Activated CD4-positive, alpha-beta T cell treated with anti-CD3 and anti-CD28 coated beads for 1 hour (primary cell): Measurements from ENCODE around the gene KRT14.
A peak's percentile ranks its signal among the peaks of the same experiment; 100 is the strongest.
"Not testable (repeated sequence)": the region's sequence is repeated elsewhere in the genome, so short reads cannot be mapped to it uniquely, and the experiment has no call there.

Experiments used
- DNase-seq: peaks from one replicate; pipeline ENCODE4 v3.0.0-alpha.2; 2020

KRT14 gene

GRCh38 chr17:41576740-41577139 is 10.0 kb downstream of the KRT14 start:
- not testable (repeated sequence) for DNase-seq

GRCh38 chr17:41575336-41575735 is 11.4 kb downstream of the KRT14 start:
- no peak for DNase-seq

- no peak for DNase-seq
Observed at GRCh38 chr17:41571561-41572434, 14.9 kb downstream of the KRT14 start, which contains the start of gene KRT9. TSS of gene KRT9 (minus strand) at chr17:41572059. CDS start at chr17:41571992, 67 bp downstream.

- no peak for DNase-seq
Observed at GRCh38 chr17:41567317-41567716, 19.4 kb downstream of the KRT14 start.

DNA sequence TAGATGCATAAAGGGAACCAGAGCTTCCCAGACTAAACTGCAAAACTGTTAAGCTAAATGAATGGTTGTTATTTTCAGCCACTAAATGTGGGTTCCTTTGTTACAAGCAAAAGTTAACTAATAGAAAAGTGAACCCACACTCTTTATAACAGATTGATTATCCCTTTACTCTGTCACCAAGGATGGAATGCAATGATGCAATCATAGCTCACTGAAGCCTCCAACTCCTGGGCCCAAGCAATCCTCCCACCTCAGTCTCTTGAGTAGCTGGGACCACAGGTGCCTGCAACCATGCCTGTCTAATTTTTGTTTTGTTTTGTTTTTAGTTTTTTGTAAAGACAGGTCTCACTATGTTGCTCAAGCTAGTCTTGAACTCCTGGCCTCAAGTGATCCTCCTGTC is 21.4 kb downstream of the KRT14 start:
- DNase-seq: no peak

DNA sequence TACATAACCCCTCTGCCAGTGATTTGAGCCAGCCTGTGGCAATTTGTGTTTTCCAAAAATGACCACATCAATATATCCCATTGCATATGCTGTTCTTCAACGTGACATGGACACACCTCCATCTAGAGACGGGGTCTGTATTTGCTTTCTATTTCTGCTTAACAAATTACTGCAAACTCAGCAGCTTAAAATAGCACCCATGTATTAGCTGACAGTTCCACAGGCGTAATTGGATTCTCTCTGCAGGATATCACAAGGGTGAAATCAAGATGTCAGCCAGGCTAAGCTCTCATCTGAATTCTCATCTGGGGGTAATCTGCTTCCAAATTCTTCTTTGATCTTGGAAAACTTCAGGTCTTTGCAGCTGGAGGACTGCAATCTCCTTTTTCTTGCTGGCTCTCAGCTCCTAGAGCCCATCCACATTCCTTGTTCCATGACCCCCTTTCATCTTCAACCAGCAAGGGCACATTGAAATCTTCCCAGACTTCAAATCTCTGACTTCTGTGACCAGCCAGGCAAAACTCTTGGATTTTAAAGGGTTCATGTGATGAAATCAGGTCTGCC is 23.0 kb downstream of the KRT14 start:
- no peak for DNase-seq

DNA sequence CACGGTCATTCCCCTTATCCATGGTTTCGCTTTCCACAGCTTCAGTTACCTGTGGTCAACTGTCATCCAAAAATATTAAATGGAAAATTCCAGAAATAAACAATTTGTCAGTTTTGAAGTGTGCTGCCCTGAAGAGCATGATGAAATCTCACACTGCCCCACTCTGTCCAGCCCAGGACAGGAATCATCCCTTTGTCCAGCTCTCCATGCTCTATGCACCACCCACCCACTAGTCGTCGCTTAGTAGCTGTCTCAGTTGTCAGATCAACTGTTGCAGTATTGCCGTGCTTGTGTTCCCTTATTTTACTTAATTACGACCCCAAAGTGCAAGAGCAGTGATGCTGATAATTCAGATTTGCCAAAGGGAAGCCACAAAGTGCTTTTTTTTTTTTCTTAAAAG is 25.1 kb downstream of the KRT14 start:
- no peak for DNase-seq

- no peak for DNase-seq
Observed at GRCh38 chr17:41559548-41559947, 27.1 kb downstream of the KRT14 start.

GRCh38 chr17:41556931-41557330 is 29.8 kb downstream of the KRT14 start:
- DNase-seq: no peak

- DNase-seq: no peak
Observed at GRCh38 chr17:41556306-41556705, 30.4 kb downstream of the KRT14 start.

DNA sequence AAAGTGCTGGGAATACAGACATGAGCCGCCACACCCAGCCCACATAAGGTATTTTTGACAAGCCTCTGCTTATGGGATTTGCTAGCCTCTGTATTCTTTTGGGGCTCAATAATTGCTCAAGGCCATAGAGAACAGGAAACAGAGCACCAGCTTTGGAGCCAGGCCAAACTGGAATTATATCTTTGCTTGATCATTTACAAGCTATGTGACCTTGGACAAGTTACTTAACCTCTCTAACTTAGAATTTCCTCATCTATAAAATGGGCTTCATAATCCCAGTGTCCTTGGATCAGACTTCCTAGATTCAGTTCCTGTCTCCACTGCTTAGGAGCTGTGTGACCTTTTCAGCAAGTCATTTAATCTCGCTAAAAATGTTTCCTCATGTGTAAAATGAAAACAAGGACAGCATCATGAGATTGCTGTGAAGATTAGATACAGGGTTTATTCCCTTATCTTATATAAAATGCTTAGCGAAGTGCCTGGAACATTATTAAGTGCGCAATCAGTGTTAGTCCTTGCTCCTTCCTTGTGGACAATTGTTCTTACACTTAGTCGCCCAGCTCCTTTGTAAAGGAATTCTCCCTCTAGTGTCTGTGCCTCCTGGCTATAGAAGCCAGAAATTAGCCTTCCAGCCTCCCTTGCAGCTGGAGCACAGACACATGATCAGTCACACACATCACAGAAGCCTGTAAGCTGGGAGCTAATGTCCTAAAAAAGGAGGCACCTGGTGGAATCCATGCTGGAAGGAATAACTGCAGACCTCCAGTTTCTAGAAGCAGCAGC is 31.4 kb downstream of the KRT14 start:
- no peak for DNase-seq

GRCh38 chr17:41553987-41554680 is 32.6 kb downstream of the KRT14 start:
- no peak for DNase-seq

DNA sequence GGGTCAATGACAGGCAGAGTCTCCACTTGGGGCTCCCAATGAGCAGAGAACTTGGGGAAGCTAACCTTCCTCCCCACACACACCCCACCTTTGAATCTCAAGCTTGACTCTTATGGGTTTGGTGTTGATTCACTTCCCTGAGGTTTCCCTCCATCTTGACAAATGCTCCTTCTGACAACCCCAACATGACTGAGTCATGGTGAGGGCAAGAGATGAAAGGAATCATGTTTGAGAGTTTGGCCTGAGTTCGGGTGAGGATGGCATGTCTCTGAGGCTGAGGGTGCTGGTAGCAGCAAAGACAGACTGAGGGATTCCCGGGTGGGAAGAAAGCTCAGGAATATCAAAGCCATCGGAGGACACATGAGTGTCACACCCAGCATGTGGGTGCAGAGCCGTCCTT is 33.5 kb downstream of the KRT14 start:
- no peak for DNase-seq

- no peak for DNase-seq
Observed at GRCh38 chr17:41552455-41552854, 34.2 kb downstream of the KRT14 start.

- DNase-seq: no peak
Observed at GRCh38 chr17:41551365-41551764, 35.3 kb downstream of the KRT14 start.

GRCh38 chr17:41549596-41550039 is 37.1 kb downstream of the KRT14 start:
- DNase-seq: no peak

DNA sequence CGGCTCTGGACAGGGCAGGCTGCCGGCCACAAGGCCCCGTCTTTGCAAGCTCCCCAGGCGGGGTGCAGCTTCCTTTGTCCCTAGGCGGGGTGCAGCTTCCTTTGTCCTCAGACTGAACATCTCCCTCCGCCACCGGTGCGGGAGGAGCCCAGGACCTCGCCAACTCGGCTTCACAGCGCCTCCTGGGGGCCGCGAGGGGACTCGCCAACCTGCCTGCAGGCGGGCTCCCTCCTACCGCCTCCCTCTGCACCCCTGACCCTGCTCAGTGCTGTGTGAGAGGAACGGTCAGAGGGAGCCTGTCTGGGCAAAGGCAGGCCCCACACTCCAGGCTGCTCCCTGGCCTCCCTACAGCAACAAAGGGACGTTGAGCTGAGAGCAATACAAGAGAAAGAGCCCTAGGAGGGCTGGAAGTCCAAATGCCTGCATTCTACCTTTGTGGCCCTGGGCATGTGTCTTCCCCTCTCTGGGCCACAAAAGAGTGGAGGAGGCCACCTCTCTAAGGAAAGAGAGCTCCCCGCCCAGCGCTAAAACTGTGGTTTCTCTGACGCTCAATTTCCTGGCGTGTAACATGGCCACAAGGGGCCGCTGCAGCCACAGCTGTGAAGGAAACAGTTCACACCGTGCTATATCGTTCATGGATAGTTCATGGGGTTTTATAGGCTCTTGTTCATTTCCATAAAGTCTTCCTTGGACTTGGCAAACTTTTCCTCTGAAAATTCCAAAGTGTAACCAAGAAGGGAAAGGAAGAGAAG is 37.7 kb downstream of the KRT14 start:
- peak; percentile 73 for DNase-seq

DNA sequence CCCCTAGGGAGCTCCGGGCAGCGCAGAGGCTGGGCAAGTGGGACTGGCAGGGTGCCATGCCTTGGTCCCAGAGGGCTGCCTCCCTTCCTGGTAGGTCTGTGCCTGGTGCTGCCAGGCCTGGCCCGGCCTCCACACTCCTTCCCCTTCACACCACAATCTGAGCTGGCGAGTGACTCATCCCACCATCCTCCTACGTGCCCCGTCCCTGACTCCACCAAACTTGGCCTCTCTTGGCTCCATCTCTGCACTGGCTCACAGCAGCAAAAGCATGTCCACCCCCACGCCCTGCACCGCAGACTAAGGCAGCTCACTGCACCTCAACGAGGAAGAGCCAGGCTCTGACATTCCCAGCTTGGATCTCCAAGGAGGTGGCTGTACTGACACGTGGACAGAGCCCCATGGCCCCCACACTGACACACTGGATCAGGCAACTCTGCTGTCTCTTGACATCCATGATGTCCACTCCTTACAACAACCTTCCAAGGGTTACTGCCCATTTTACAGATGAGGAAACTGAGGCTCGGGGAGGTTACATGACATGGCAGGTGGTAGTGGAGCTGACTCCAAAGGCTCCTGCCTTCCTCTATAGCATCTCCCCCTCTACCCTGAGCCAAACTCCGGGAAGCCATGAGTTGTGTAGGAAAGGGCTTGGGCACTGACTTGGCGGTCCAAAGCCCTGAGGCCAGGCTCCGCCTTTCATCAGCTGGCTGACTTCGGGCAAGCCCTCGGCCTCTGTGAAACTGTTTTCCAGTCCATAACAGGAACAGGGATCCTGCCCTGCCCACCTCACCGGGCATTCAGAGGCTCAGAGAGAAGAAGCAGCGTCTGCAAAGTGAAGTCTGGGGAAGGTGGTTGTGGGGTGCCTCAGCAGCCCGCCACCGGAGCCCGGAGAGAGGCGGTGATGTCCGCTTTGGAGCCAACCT is 38.5 kb downstream of the KRT14 start:
- peak; percentile 13 for DNase-seq

DNA sequence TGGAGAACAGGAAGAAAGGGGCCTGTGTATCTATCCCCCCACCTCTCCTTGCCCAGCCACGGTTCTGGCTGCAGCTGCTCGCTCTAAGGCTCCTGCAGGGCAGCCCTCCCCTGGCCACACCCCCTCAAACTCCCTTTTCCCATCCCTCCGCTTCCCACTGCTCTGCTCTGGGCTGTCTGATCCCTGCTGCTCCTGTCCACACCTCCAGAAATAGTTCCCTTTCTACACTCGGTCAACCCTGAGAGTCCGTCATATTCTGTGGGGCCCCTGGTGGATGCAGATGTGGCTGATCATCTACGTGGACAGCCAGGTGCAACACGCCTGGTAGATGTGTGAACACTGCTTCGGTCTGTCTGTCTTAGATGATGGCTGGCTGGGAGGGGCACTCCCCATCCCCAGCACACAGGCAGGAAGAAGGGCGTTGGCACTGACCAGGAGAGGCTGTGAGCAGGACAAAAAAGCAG is 39.3 kb downstream of the KRT14 start:
- no peak for DNase-seq

GRCh38 chr17:41546819-41547218 is 39.9 kb downstream of the KRT14 start:
- no peak for DNase-seq

- DNase-seq: no peak
Observed at GRCh38 chr17:41545829-41546410, 40.8 kb downstream of the KRT14 start.
